HepG2 (cell line): ENCODE results near the gene CLTA. TPM values are rescaled to one million over a fixed set of nuclear protein-coding genes. Genes with fewer than 3 reads are reported as not detected.

ENCODE experiments used
- ASH2L ChIP-seq: fragments of 300-600, 200-600 bp; sonication (generic); IDR thresholded peaks from 2 replicates; pipeline ENCODE4 v1.7.0; 2017; ENCODE audit warnings: low read depth, mild to moderate bottlenecking, moderate library complexity, mixed read lengths, low read length; ENCODE audit not compliant: insufficient read length
- ATM ChIP-seq: fragments of 450-650 bp; IDR thresholded peaks from 2 replicates; pipeline ENCODE4 v1.7.1; 2017; ENCODE audit warnings: mild to moderate bottlenecking, borderline replicate concordance
- BCLAF1 ChIP-seq: fragments of 450-650 bp; IDR thresholded peaks from 2 replicates; pipeline ENCODE4 v1.6.1; 2017; ENCODE audit warnings: mild to moderate bottlenecking
- GATAD1 ChIP-seq: IDR thresholded peaks from 2 replicates; pipeline ENCODE4 v1.6.1; 2016; ENCODE audit warnings: missing genetic modification reagents, missing compliant biosample characterization
- GZF1 ChIP-seq: sonication (generic); formaldehyde crosslinking; IDR thresholded peaks from 2 replicates; pipeline ENCODE4 v1.5.1; 2020; ENCODE audit warnings: mild to moderate bottlenecking, missing genetic modification reagents
- HNRNPK ChIP-seq: fragments of 200-400 bp; formaldehyde crosslinking; IDR thresholded peaks from 2 replicates; pipeline ENCODE4 v1.6.1; 2018; ENCODE audit warnings: low read length, low read depth, moderate library complexity, mild to moderate bottlenecking; ENCODE audit not compliant: poor library complexity, severe bottlenecking
- JUND ChIP-seq: sonication (generic); formaldehyde crosslinking; IDR thresholded peaks from 2 replicates; pipeline ENCODE4 v1.8.0; 2022; ENCODE audit warnings: mild to moderate bottlenecking, missing genetic modification reagents
- KDM3A ChIP-seq: IDR thresholded peaks from 2 replicates; pipeline ENCODE4 v1.6.1; 2018; ENCODE audit warnings: low read depth, missing compliant biosample characterization
- KLF12 ChIP-seq: sonication (generic); formaldehyde crosslinking; IDR thresholded peaks from 2 replicates; pipeline ENCODE4 v1.4.0; 2020; ENCODE audit warnings: missing genetic modification reagents, borderline replicate concordance
- NFATC3 ChIP-seq: sonication (generic); formaldehyde crosslinking; IDR thresholded peaks from 2 replicates; pipeline ENCODE4 v1.5.1; 2020; ENCODE audit warnings: mild to moderate bottlenecking, missing genetic modification reagents
- NRL ChIP-seq: sonication (generic); formaldehyde crosslinking; IDR thresholded peaks from 2 replicates; pipeline ENCODE4 v1.5.0; 2020; ENCODE audit warnings: missing genetic modification reagents, mild to moderate bottlenecking, moderate library complexity, borderline replicate concordance
- RARA ChIP-seq: IDR thresholded peaks from 2 replicates; pipeline ENCODE4 v1.6.1; 2016; ENCODE audit warnings: missing genetic modification reagents, missing compliant biosample characterization
- REXO4 ChIP-seq: sonication (generic); formaldehyde crosslinking; IDR thresholded peaks from 2 replicates; pipeline ENCODE4 v1.8.0; 2022; ENCODE audit warnings: missing genetic modification reagents, mild to moderate bottlenecking, borderline replicate concordance
- RFX3 ChIP-seq: IDR thresholded peaks from 2 replicates; pipeline ENCODE4 v1.6.1; 2016; ENCODE audit warnings: missing biosample characterization, missing genetic modification reagents
- TERF1 ChIP-seq: sonication (generic); formaldehyde crosslinking; IDR thresholded peaks from 2 replicates; pipeline ENCODE4 v1.8.0; 2022; ENCODE audit warnings: mild to moderate bottlenecking, missing genetic modification reagents, moderate library complexity
- TGIF2 ChIP-seq: IDR thresholded peaks from 2 replicates; pipeline ENCODE4 v1.6.1; 2016; ENCODE audit warnings: control low read depth, missing compliant biosample characterization
- WIZ ChIP-seq: sonication (generic); formaldehyde crosslinking; IDR thresholded peaks from 2 replicates; pipeline ENCODE4 v1.5.1; 2020; ENCODE audit warnings: mild to moderate bottlenecking, missing genetic modification reagents
- ZBTB4 ChIP-seq: sonication (generic); formaldehyde crosslinking; IDR thresholded peaks from 2 replicates; pipeline ENCODE4 v1.4.0; 2020; ENCODE audit warnings: missing genetic modification reagents, mild to moderate bottlenecking, borderline replicate concordance
- ZFP62 ChIP-seq: sonication (generic); formaldehyde crosslinking; IDR thresholded peaks from 2 replicates; pipeline ENCODE4 v1.4.0; 2020; ENCODE audit warnings: missing genetic modification reagents
- ZFP82 ChIP-seq: sonication (generic); formaldehyde crosslinking; IDR thresholded peaks from 2 replicates; pipeline ENCODE4 v1.5.1; 2020; ENCODE audit warnings: mild to moderate bottlenecking, missing genetic modification reagents, borderline replicate concordance
- ZNF232 ChIP-seq: sonication (generic); formaldehyde crosslinking; IDR thresholded peaks from 2 replicates; pipeline ENCODE4 v1.4.0; 2020; ENCODE audit warnings: missing genetic modification reagents, borderline replicate concordance
- ZNF550 ChIP-seq: sonication (generic); formaldehyde crosslinking; IDR thresholded peaks from 2 replicates; pipeline ENCODE4 v1.4.0; 2020; ENCODE audit warnings: mild to moderate bottlenecking, missing genetic modification reagents, borderline replicate concordance
- ZNF891 ChIP-seq: sonication (generic); formaldehyde crosslinking; IDR thresholded peaks from 2 replicates; pipeline ENCODE4 v1.5.0; 2020; ENCODE audit warnings: mild to moderate bottlenecking, missing genetic modification reagents
- polyA plus RNA-seq, 8 experiments: library from polyadenylated mRNA; depleted of rRNA in 3 of 8; stranded (reverse) in 7 of 8; unstranded in 1 of 8; fragments of >200 nt; fragmentation: Illumina TruSeq in 4 of 8; extraction: Trizol in 4 of 8; gene quantifications; 2 replicates each; pipeline versions ENCODE4 v1.2.1 to v1.2.3, GENCODE V29; 2011 to 2016; ENCODE audit warnings: low read depth in 4 of 8, missing spikeins in 1 of 8, mixed read lengths in 1 of 8; ENCODE audit not compliant: insufficient read depth in 1 of 8
- total RNA-seq, 5 experiments: library from RNA; depleted of rRNA; stranded (reverse); fragments of >200 nt; fragmentation: Illumina TruSeq; extraction: Trizol; gene quantifications; 2 replicates each; pipeline ENCODE4 v1.2.3, GENCODE V29; 2016; ENCODE audit warnings: low read depth in 1 of 5

CLTA gene
- total and polyA plus RNA-seq, 2 of the 13 experiments (the other 11 are each of a cell fraction or from before 2014, with no cell fraction given), result 143 to 222 TPM

GRCh38 chr9:36190388-36191289 is at the start of gene CLTA (continued):
- TF ChIP-seq ZNF891 (CRISPR knock-in tag) (peak; percentile 80; the same call in 1 of the 2 replicates), TERF1 (no peak), REXO4 (CRISPR knock-in tag) (no peak), ATM (no peak), ZNF232 (CRISPR knock-in tag) (peak; percentile 88), BCLAF1 (no peak), ZNF550 (CRISPR knock-in tag) (no peak), ASH2L (peak; percentile 93), WIZ (CRISPR knock-in tag) (no peak), TGIF2 (CRISPR knock-in tag) (peak; percentile 66; the same call in 1 of the 2 replicates), GZF1 (CRISPR knock-in tag) (0 out of 2 replicates have a peak, but pooled peaks have one; percentile 44), KLF12 (CRISPR knock-in tag) (0 out of 2 replicates have a peak, but pooled peaks have one; percentile 59), HNRNPK (no peak), RFX3 (CRISPR knock-in tag) (no peak), ZBTB4 (no peak), ZFP62 (CRISPR knock-in tag) (no peak), ZFP82 (CRISPR knock-in tag) (no peak), GATAD1 (peak; percentile 91), RARA (peak; percentile 7; the same call in 1 of the 2 replicates), KDM3A (CRISPR knock-in tag) (no peak), JUND (no peak), NFATC3 (peak; percentile 47; the same call in 1 of the 2 replicates), NRL (CRISPR knock-in tag) (no peak)
